Astrocyte of the cerebellum (primary cell): Measurements from ENCODE around the gene SV2C.
"Not testable (repeated sequence)": the region's sequence is repeated elsewhere in the genome, so short reads cannot be mapped to it uniquely, and the experiment has no call there.

Source experiments
- DNase-seq: peaks from one replicate; pipeline ENCODE4 v3.0.0-alpha.2; 2011; ENCODE audit warnings: low read depth
- H3K4me3 ChIP-seq: 2 replicates; pipeline ENCODE4 v1.5.1; 2011; ENCODE audit warnings: mild to moderate bottlenecking, low read depth, low read length, moderate library complexity
- in situ Hi-C: cut with HindIII; loops from 2 replicates; pipeline ENCODE4 v1.10.0; 2017; ENCODE audit warnings: low sequenced_read_pairs
- TF ChIP-seq, protein P1 (sequence below): IDR thresholded peaks from 2 replicates; pipeline ENCODE4 v1.5.1; 2012; ENCODE audit warnings: low read length, low read depth, moderate library complexity, mild to moderate bottlenecking; ENCODE audit errors: missing control alignments

Gene SV2C

DNA sequence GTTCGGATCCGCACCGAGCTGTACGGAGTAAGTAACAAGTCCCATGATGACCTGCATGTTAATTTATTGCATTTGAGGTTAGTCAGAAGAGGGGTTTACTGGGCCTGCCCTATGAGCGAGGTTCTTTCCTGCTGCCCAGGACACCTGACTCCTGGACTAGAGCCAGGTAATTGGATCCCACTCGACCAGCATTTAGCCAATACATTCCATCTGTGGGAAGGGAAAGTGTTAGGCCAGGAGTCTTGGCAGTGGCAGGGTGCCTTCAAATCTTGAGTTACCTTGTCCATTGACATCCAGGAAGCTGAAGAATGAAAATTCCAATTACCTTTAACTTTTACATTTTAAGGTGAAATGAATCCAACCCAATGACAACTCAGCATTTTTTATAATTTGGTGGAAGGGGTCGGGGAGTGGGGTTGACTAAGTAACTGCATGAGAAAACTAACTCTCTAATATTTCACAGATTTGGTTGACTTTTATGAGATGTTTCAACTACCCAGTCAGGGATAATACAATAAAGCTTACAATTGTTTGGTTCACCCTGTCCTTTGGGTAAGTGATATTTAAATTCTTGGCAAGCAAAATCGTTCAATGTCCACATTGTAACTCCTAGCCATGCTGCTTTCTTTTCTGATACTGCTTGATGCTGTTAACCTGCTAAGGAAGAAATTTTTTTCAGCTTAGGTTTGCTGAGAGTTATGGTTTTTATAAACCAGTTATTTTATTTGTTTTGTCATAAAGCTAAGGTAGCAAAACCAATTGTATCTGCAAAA is 208.3 kb downstream of the SV2C start:
- no peak for DNase-seq
- no peak overlapping the region for H3K4me3 ChIP-seq
- in situ Hi-C loops, result no loop called here
- TF ChIP-seq, protein P1, sequence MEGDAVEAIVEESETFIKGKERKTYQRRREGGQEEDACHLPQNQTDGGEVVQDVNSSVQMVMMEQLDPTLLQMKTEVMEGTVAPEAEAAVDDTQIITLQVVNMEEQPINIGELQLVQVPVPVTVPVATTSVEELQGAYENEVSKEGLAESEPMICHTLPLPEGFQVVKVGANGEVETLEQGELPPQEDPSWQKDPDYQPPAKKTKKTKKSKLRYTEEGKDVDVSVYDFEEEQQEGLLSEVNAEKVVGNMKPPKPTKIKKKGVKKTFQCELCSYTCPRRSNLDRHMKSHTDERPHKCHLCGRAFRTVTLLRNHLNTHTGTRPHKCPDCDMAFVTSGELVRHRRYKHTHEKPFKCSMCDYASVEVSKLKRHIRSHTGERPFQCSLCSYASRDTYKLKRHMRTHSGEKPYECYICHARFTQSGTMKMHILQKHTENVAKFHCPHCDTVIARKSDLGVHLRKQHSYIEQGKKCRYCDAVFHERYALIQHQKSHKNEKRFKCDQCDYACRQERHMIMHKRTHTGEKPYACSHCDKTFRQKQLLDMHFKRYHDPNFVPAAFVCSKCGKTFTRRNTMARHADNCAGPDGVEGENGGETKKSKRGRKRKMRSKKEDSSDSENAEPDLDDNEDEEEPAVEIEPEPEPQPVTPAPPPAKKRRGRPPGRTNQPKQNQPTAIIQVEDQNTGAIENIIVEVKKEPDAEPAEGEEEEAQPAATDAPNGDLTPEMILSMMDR, result no peak

DNA sequence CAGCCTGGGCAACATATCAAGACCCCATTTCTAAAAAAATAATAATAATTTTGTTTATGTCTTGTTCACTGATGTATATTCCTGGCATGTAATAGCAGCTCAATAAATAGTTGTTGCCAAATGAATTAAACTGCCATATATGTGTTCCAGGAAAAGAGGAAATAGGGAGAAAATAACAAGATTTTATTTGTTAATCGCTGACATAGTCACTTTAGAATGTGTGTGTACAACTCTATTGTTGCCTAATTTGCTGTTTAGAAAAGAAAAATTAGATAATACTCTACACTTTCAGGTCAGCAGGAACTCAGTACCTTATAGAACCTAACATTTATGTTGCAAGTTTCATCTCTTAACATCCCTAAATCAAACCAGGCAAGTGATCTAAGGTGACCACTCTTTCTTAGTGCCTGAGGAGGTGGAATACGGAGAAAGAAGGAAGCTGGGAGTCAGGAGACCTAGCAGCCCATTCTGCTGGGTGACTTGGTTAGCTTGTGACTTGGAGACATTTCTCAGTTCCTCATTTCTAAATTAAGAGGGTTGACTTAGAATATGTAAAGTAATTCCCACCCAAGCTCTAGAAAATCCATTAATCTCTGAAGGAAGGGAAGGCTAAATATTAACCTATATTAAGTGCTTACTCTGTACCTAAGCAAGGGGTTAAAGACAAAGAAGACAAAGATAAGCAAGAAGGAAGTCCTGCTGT is 209.6 kb downstream of the SV2C start:
- DNase-seq, result no peak
- H3K4me3 ChIP-seq, result no peak overlapping the region
- TF ChIP-seq, protein P1, result no peak
- in situ Hi-C loops, result no loop called here

DNA sequence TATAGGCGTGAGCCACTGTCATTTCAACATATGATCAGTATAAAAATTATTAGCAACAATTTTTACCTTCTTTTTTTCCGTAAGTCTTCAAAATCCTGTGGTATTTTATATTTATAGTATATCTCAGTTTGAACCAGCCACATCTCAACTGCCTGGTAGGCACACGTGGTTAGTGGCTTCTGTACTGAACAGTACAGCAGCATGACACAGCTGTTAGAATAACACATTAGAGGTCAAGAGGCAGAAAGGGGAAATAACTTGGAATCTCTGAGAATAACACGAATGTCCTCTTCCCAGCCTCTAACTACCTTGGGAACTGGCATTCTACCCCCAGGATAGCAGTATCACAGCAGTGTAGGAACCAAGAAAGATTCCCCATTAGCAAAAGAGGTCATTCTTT is 211.4 kb downstream of the SV2C start:
- in situ Hi-C loops, result no loop called here
- H3K4me3 ChIP-seq, result no peak overlapping the region
- TF ChIP-seq, protein P1, result no peak
- DNase-seq, result no peak

DNA sequence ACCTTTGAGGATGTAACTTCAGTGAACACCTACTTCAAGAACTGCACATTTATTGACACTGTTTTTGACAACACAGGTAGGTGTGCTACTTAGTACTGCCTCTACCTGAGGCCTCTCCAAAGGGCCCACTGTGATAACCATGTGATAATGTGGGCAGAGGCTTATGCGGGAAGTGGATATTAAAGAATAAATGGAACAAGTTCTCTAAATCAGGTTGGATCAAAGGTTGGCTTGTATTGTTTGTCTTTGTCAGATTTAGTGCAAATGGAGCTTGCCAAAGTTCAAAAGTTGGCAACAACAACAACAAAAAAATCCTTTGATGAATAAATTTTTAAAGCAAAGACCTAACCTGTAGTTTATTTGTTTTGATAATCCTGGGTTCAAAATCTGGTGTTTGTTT is 215.7 kb downstream of the SV2C start:
- in situ Hi-C loops, result no loop called here
- TF ChIP-seq, protein P1, result no peak

DNA sequence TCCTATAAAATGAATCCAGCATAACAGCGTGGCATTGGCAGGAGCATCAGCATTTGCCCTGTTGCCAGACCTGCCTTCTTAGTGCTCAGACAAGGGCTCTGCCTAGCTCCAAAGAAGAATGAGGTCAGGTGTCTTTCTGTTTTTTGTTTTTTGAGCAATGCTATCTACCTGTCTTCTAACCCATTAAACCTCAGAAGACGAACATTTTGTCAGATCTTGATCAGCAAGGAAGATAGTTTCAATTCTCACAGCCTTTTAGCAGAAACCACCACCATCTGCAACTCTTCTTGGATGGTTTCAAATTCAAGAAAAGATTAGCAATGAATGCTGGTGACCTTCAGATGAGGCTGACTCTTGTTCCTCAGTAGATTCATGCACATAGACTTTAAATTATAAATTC is 216.4 kb downstream of the SV2C start:
- in situ Hi-C loops, result no loop called here
- DNase-seq, result no peak
- TF ChIP-seq, protein P1, result no peak
- no peak overlapping the region for H3K4me3 ChIP-seq

More for the DNA sequence above, 215.7 kb downstream of the SV2C start:
- no peak overlapping the region for H3K4me3 ChIP-seq
- no peak for DNase-seq

DNA sequence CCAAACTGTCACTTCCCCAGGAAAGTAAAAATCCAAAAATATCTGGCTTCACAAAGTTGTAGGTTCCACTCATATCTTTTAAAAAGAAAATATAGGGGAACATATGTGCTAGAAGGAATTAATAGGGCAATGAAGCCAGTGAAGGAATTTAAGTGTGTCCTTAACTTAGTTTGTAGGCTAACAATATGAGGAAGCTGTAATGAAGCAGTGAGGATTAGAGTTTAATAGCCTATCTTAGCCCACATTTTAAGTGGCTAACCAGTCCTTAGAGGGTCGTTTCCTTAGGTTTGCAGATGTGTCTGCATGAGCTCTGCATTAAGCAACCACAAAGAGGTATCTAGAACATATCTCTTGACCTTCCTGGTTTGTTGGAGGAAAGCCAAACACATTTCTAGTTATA is 218.7 kb downstream of the SV2C start:
- H3K4me3 ChIP-seq, DNase-seq, in situ Hi-C loops: not testable (repeated sequence)

DNA sequence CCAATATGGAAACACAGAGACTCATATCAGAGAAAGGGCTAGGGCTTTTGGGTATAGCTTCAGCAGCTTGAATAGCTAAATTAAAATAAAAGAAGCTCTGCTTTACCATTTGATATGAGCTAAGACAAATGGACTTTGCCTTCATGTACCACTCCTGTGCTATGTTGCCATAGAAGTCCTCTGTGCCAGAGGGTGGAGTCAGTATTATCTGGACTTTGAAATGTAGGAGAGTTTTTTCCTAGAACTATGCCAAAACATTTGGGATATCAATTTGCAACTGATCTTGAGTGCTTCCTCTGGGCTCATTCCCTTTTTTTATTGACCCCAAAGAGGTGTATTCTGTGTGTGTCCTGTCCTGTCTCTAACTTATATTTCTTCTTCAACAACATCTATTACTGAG is 219.5 kb downstream of the SV2C start:
- in situ Hi-C loops, result not testable (repeated sequence)

More for the DNA sequence above, 219.5 kb downstream of the SV2C start:
- DNase-seq, H3K4me3 ChIP-seq: not testable (repeated sequence)
